Measurements from ENCODE around the gene PRKACB.
"Not testable (repeated sequence)": the region's sequence is repeated elsewhere in the genome, so short reads cannot be mapped to it uniquely, and the experiment has no call there.

PRKACB gene

DNA sequence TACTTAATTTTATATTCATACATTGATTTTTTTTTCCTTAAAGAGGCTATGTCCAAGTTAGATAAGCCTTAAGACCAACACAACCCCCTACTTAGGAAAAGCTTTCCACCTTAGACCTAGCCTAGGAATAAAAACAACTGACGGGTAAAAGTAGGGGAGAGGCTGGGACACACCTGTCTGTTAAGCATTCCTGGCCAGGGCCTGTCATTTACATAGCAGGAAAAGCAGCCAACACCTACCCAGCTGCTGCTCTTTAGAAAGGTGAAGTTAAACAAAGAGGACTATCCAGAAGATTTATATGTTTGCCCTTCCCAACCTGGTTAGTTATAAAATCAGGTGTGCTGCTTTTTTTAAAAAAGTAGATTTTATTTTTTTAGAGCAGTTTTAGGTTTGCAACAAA is 128.3 kb downstream of the PRKACB start:
- DNase-seq = no peak

GRCh38 chr1:84277343-84278059 is 133.4 kb downstream of the PRKACB start:
- DNase-seq = no peak

DNA sequence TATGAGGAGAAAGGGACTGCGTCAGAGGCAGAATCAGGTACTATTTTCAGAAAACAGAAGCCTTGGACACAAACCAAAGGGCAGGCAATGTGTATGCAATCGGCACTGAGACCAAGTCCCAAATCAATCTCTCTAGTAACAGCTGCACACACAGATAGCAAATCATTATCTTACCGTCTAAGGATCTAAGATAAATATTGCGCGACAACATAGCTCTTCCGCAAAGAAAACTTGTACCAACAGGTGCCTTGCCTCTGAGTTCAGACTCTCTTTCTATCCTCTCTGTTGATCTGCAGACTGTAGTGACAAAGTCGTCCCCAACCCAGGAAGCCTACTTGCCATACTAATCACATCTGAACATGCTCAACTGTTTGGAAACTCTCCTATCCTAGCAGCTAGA is 134.8 kb downstream of the PRKACB start:
- DNase-seq = no peak

DNA sequence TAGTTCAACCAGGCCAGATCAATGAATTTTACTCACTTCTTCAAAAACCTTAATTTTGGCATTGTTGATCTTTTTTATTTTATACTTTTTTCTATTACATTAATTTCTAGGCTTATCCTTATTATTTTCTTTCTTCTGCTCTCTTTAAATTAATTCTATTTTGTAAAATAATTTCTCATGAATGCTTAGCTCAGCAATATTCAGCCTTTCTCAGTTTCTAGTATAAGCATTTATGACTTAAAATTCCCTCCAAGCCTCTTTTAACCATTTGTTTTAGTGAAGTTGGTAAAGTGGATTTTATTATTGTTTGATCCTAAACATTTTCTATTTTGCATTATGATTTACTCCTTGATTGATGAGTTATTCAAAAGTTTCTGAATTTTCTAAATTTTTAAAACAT is 136.8 kb downstream of the PRKACB start:
- no peak for DNase-seq

DNA sequence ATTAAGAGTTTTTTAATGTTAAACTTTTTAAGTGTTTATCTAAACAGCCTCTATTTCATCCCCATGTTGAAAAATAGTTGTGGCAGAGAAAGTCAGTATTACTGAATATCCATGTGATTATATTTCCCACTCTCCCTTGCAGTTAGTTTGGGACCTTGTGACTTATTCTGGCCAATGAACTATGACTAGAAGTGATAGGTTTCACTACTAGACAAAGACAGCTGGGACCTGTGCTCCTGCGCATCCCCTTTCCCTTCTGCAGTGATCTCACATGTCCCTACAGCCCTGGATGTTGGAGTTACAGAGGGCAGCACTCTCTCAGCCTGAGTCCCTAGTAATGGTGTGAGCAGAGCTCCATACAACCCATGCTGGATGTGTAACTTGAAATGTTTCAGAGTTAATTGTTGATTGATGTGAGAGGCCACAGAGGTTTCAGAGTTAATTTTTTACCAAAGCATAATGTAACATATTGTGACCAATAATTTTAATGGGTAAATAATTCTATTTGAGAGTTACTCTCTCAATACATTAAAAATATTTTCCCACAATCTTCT is 138.8 kb downstream of the PRKACB start:
- DNase-seq = no peak

DNA sequence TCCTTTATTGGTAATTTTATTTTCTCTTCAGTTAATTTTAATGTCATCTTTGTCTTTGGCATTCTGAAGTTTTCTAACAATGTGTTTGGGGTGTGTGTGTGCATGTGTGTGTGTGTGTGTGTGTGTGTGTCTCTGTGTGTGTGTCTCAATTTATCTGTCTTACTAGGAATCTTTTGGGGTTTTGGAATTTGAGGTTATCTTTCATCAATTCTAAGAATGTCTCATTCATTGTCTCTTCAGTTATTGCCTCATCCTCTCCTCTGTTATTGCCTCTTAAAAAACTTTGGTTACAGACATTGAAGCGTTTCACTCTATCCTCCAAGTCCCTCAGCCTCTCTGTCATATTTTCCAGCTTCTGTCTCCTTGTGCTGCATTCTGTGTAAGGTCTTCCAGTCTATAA is 139.3 kb downstream of the PRKACB start:
- no peak for DNase-seq

DNA sequence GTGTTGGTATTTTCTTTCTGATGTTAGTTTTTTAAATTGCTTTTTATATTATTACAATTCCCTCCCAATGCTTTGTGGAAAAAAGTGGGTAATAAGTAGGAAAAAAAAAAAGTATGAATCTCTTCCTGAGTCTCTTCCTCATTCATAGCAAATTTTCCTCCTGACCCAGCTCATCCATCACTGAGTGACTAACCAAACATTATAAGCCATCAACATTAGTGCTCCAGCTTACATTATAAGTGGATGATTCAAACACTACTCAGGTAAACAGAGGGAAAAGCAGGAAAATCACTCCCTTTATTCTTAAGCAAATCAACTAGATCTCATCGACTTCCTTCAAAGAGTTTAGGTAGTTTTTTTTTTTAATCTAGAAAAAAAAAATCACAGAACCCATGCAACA is 142.0 kb downstream of the PRKACB start:
- DNase-seq = no peak

DNA sequence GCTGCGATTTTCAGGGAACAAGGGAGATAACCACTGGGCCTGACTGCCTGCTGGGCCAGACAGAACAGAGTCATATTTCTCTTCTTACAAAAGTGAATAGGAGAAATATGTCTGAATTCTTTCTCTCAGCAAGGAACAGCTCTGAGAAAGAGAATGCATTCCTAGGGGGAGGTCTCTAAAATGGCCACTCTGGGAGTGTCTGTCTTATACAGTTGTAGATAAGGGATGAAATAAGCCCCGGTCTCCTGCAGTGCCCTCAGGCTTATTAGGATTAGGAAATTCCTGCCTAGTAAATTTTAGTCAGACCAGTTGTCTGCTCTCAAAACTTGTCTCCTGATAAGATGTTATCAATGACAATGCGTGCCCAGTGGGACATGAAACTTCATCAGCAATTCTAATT is 143.3 kb downstream of the PRKACB start:
- DNase-seq = not testable (repeated sequence)

Measured in activated CD4-positive, alpha-beta T cell treated with anti-CD3 and anti-CD28 coated beads, Interleukin-2, amount 50 U/mL, for 16 hours (primary cell).